ENCODE data around the gene NELFCD.

- TF ChIP-seq EZH2 (IDR thresholded peaks at IDR 0.05; ENCODE audit: borderline replicate concordance, control insufficient read depth, low read depth, low read length) (no peak), USF2 (IDR thresholded peaks at IDR 0.05; ENCODE audit: borderline replicate concordance, low read depth, low read length) (no peak), ZNF687 (IDR thresholded peaks at IDR 0.05) (no peak), MAX (IDR thresholded peaks at IDR 0.05; ENCODE audit: low read depth, low read length) (no peak), SMC3 (IDR thresholded peaks at IDR 0.05; ENCODE audit: borderline replicate concordance, low read length) (no peak)
Measured at GRCh38 chr20:59003836-59004492, 22.9 kb downstream of the NELFCD start.
